Endometrial microvascular endothelial cells (primary cell): ENCODE results near the gene UPF1. TPM values are rescaled to one million over a fixed set of nuclear protein-coding genes. Genes with fewer than 3 reads are reported as not detected.
"Not testable (repeated sequence)": the region's sequence is repeated elsewhere in the genome, so short reads cannot be mapped to it uniquely, and the experiment has no call there.

ENCODE experiments used
- in situ Hi-C: cut with HindIII; loops from 2 replicates; pipeline ENCODE4 v1.10.0; 2017; ENCODE audit warnings: low sequenced_read_pairs, low pct_unique_long_range_greater_than_20kb; ENCODE audit errors: inconsistent ontology term
- total RNA-seq: library from RNA; depleted of rRNA; stranded (reverse); fragments of >200 nt; gene quantifications from one replicate; pipeline ENCODE4 v1.2.3, GENCODE V29; 2015; ENCODE audit errors: inconsistent ontology term

UPF1 gene
- total RNA-seq, 1 donor from 2014 or later = 51.3 TPM

GRCh38 chr19:18904334-18905057 is 72.7 kb downstream of the UPF1 start:
- in situ Hi-C loops = no loop called here

GRCh38 chr19:18905058-18905456 is 73.3 kb downstream of the UPF1 start:
- in situ Hi-C loops = no loop called here

- in situ Hi-C loops = no loop called here
Measured at GRCh38 chr19:18905513-18906236, 73.9 kb downstream of the UPF1 start.

GRCh38 chr19:18906605-18907519 is 75.1 kb downstream of the UPF1 start:
- in situ Hi-C loops = no loop called here

- in situ Hi-C loops = no loop called here
Measured at GRCh38 chr19:18908917-18909619, 77.3 kb downstream of the UPF1 start.

GRCh38 chr19:18910010-18910409 is 78.3 kb downstream of the UPF1 start:
- in situ Hi-C loops = no loop called here

GRCh38 chr19:18910801-18911436 is 79.2 kb downstream of the UPF1 start:
- in situ Hi-C loops = no loop called here

GRCh38 chr19:18912933-18913332 is 81.2 kb downstream of the UPF1 start:
- in situ Hi-C loops = no loop called here

GRCh38 chr19:18913466-18913865 is 81.7 kb downstream of the UPF1 start:
- in situ Hi-C loops = no loop called here

- in situ Hi-C loops = no loop called here
Measured at GRCh38 chr19:18915639-18916038, 83.9 kb downstream of the UPF1 start.

- in situ Hi-C loops = not testable (repeated sequence)
Measured at GRCh38 chr19:18917593-18917992, 85.8 kb downstream of the UPF1 start.

Other genes with a start within 250 kb of the UPF1 start
- 65.9 TPM for gene REX1BD, start 243.2 kb upstream of the UPF1 start, total RNA-seq
- gene CRLF1, start 225.2 kb upstream of the UPF1 start, total RNA-seq = 0.84 TPM
- gene TMEM59L, start 219.1 kb upstream of the UPF1 start, total RNA-seq = not detected
- 1.5 TPM for gene KLHL26, start 194.9 kb upstream of the UPF1 start, total RNA-seq
- 2.3 TPM for gene CRTC1, start 148.3 kb upstream of the UPF1 start, total RNA-seq
- not detected for gene COMP, start 40.7 kb upstream of the UPF1 start, total RNA-seq
- not detected for gene CERS1, start 64.2 kb downstream of the UPF1 start, total RNA-seq
- 281 TPM for gene COPE, start 87.4 kb downstream of the UPF1 start, total RNA-seq
- gene DDX49, start 87.8 kb downstream of the UPF1 start, total RNA-seq = 97.8 TPM
- 80.6 TPM for gene HOMER3, start 109.3 kb downstream of the UPF1 start, total RNA-seq
- gene SUGP2, start 201.6 kb downstream of the UPF1 start, total RNA-seq = 19.5 TPM
- gene ARMC6, start 201.6 kb downstream of the UPF1 start, total RNA-seq = 63.6 TPM
- gene SLC25A42, start 232.0 kb downstream of the UPF1 start, total RNA-seq = 1.2 TPM